ENCODE measurements around the gene SEMA5A. TPM values are rescaled to one million over a fixed set of nuclear protein-coding genes. Genes with fewer than 3 reads are reported as not detected.

The SEMA5A gene
- total and polyA plus RNA-seq, 8 donors, result 18.2 to 29.5 (median 20.8) TPM

DNA sequence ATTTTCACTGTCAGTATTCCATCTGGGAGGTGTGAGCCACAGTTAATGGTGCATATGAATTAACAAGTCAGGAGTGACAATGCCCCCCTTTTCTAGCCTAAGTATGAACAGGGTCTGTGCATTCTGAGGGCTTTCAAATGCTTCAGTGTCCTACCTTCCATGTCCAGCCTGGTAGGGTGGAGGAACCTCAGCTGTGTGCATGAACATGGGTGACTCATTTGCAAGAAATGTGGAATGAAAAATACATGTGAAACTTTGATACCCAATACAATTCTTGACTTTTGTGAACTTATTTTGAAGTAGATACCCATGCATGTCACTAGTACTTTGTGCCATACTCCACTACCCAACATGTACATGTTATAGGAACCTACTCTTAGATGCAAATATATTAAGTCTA, 375.8 kb downstream of the SEMA5A start:
- Histone ChIP-seq H3K4me3 (no peak overlapping the region), H3K27me3 (no peaks in the 10 kb centered on the region), H3K9me3 (no peaks in the 10 kb centered on the region), H3K36me3 (no peaks in the 10 kb centered on the region), H3K4me1 (no peaks in the 10 kb centered on the region), H3K27ac (no peak overlapping the region)
- intact Hi-C loops (cut with DNase I), result no loop called here
- ATAC-seq, result no peak
- TF ChIP-seq, protein P1, sequence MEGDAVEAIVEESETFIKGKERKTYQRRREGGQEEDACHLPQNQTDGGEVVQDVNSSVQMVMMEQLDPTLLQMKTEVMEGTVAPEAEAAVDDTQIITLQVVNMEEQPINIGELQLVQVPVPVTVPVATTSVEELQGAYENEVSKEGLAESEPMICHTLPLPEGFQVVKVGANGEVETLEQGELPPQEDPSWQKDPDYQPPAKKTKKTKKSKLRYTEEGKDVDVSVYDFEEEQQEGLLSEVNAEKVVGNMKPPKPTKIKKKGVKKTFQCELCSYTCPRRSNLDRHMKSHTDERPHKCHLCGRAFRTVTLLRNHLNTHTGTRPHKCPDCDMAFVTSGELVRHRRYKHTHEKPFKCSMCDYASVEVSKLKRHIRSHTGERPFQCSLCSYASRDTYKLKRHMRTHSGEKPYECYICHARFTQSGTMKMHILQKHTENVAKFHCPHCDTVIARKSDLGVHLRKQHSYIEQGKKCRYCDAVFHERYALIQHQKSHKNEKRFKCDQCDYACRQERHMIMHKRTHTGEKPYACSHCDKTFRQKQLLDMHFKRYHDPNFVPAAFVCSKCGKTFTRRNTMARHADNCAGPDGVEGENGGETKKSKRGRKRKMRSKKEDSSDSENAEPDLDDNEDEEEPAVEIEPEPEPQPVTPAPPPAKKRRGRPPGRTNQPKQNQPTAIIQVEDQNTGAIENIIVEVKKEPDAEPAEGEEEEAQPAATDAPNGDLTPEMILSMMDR (IDR thresholded peaks at IDR 0.05), result no peak
- DNase-seq, result no peak

DNA sequence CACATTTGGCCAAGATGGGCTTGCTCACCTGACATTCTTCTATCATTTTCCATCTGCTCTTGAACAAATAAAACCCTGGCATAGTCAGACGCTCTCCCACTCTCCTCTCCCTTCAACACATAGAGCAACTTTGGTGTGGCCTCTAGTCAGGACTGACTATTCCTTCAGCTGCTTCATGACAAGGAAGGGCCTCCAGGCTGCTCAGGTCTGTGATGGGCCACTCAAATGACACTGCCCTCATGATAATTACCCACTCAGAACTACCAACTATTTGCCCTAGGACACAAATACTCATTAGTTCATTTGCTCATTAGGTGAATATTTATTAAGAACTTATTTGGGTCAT, 376.3 kb downstream of the SEMA5A start:
- intact Hi-C loops (cut with DNase I), result no loop called here
- no peak overlapping the region for H3K27ac ChIP-seq
- ATAC-seq (no peak), DNase-seq (no peak)
- H3K9me3 ChIP-seq, result no peaks in the 10 kb centered on the region
- no peaks in the 10 kb centered on the region for H3K27me3 ChIP-seq
- no peaks in the 10 kb centered on the region for H3K4me1 ChIP-seq
- TF ChIP-seq, protein P1 (IDR thresholded peaks at IDR 0.05), result no peak
- no peak overlapping the region for H3K4me3 ChIP-seq
- no peaks in the 10 kb centered on the region for H3K36me3 ChIP-seq

DNA sequence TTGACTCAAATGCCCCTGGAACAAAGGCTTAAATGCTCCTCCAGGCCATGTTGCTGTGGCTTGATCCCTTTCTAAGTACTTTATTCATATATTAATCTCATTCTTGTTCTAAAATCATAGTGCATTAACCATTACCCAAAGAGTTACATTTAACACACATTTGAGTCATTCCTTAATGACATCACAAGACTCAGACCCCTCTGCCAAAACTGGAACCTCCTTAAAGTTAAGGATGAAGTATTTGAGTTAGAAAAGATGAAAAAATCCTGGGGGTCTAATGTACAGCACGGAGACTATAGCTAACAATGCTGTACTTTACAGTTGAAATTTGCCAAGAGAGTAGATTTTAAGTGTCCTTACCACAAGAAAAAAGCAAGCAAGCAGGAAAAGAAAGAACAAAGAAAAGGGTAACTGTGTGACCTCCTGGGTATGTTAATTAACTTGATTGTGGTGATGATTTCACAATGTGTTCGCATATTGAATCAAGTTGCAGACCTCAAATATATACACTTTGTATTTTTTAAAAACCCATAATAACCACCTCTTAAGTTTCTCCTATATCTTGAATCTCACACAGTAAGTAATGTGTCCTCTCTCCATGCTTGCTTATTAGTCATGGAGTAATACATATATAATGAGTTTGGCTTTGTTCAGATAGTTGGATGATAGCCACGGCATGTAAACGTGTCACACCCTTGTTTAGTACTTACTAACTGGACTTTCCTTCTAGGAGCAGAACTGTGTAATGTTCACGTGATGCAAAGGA, 376.9 kb downstream of the SEMA5A start:
- no peaks in the 10 kb centered on the region for H3K27me3 ChIP-seq
- no peak for ATAC-seq
- H3K4me1 ChIP-seq, result no peaks in the 10 kb centered on the region
- H3K4me3 ChIP-seq, result no peak overlapping the region
- no peak overlapping the region for H3K27ac ChIP-seq
- TF ChIP-seq, protein P1 (IDR thresholded peaks at IDR 0.05), result no peak
- no peak for DNase-seq
- H3K9me3 ChIP-seq, result no peaks in the 10 kb centered on the region
- intact Hi-C loops (cut with DNase I), result no loop called here
- H3K36me3 ChIP-seq, result no peaks in the 10 kb centered on the region

DNA sequence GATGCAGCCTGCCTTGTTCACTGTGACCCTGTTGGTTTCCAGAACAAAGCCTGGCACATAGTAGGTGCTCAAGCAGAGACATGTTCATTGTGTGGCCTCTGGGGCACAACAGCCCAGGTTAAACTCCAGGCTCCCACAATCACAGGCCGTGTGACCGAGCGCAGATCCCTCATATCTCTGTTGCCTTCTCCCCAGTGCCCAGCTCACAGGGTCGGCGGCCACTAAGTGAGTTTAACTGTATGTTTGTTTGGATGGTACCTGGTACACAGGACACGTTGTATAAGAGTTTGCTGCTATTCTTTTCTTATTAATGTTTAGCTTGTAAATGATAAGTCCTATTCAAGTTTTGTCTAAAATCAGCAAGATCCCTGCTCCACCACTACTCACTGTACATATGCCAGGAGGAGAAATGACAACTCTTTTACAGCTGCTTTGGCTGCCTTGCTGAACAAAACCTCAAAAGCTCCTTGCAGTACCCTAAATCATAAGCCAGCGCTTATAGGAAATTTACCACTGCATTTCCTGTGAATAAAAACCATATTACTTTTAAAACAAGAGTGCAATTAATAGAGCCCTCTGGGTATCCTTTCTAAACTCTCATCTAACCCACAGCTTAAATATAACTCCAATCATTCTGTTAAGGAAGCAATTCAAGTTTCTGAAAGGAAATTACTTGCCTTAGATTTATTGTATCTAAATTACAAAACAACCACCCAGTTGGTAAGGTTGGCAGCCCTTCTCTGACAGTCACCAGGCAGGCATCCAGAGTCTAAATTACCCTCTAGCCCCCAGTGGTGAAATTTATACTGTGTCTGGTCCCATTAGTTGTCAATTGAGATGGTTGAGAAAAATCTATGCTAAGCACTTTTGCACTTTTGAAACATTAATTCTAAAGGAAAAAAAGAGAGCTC, 379.4 kb downstream of the SEMA5A start:
- Histone ChIP-seq H3K4me1 (no peaks in the 10 kb centered on the region), H3K4me3 (no peak overlapping the region), H3K36me3 (no peaks in the 10 kb centered on the region), H3K27ac (no peak overlapping the region), H3K27me3 (no peaks in the 10 kb centered on the region), H3K9me3 (no peaks in the 10 kb centered on the region)
- ATAC-seq, result no peak
- DNase-seq, result peak in 1 of 4 donors; percentile 41
- intact Hi-C loops (cut with DNase I), result no loop called here
- TF ChIP-seq, protein P1 (IDR thresholded peaks at IDR 0.05), result no peak

DNA sequence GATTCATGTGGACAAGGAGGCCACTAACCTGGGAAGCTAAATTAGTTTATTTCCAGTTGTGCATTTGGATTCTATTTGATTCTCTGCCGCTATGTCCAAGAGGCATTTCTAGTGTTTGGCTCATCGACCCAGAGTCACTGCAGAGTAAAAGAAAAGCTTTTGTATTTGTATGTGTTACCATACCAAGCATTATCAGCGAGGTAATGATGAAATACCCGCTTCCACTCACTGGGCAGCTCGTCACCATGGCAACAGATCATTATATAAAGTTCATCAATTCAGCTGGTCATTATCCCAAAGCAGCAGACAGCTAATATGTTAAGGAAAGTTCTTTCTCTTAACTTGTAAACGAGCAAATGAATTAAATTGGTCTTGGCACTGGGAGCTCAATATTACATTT, 380.3 kb downstream of the SEMA5A start:
- intact Hi-C loops (cut with DNase I), result no loop called here
- ATAC-seq (no peak), DNase-seq (no peak)
- H3K9me3 ChIP-seq, result no peaks in the 10 kb centered on the region
- no peak overlapping the region for H3K27ac ChIP-seq
- TF ChIP-seq, protein P1 (IDR thresholded peaks at IDR 0.05), result no peak
- no peak overlapping the region for H3K4me3 ChIP-seq
- no peaks in the 10 kb centered on the region for H3K36me3 ChIP-seq
- H3K27me3 ChIP-seq, result no peaks in the 10 kb centered on the region
- H3K4me1 ChIP-seq, result no peaks in the 10 kb centered on the region
